Skeletal muscle tissue (tissue), 2 donors: ENCODE measurements around the gene SNTB2. TPM values are rescaled to one million over a fixed set of nuclear protein-coding genes. Genes with fewer than 3 reads are reported as not detected.

Source experiments
- small RNA-seq: library from RNA; depleted of rRNA; stranded (forward); fragments of <200 nt; gene quantifications from one replicate; pipeline ENCODE3, GENCODE V24; 2014
- total RNA-seq: library from RNA; depleted of rRNA; stranded (reverse); fragments of >200 nt; gene quantifications from one replicate; pipeline ENCODE4 v1.2.3, GENCODE V29; 2014

The SNTB2 gene
- total RNA-seq, 1 donor from 2014 or later, result 24.5 TPM

Small RNA genes within 50 kb of the gene (small RNA-seq; reads per million reads assigned to genes)
- gene RF00019, result not detected
- not detected for gene RNU6-22P

Other genes starting within 250 kb of the SNTB2 start
- under 0.01 TPM for gene HAS3, start 81.5 kb upstream of the SNTB2 start, total RNA-seq
- 32.4 TPM for gene CHTF8, start 54.6 kb upstream of the SNTB2 start, total RNA-seq
- gene UTP4, start 54.5 kb upstream of the SNTB2 start, total RNA-seq, result 18.3 TPM
- 25.6 TPM for gene VPS4A, start 124.2 kb downstream of the SNTB2 start, total RNA-seq
- 6.8 TPM for gene PDF, start 143.4 kb downstream of the SNTB2 start, total RNA-seq
- 36.0 TPM for gene COG8, start 152.4 kb downstream of the SNTB2 start, total RNA-seq
- 21.9 TPM for gene NIP7, start 152.6 kb downstream of the SNTB2 start, total RNA-seq
- not detected for gene TMED6, start 164.6 kb downstream of the SNTB2 start, total RNA-seq
- gene TERF2, start 198.8 kb downstream of the SNTB2 start, total RNA-seq, result 53.2 TPM
- 27.7 TPM for gene CYB5B, start 237.5 kb downstream of the SNTB2 start, total RNA-seq